ENCODE data around the gene IFITM1. TPM values are rescaled to one million over a fixed set of nuclear protein-coding genes. Genes with fewer than 3 reads are reported as not detected.
A peak's percentile ranks its signal among the peaks of the same experiment; 100 is the strongest.

Gene IFITM1
- total and polyA plus RNA-seq, 2 of the 13 experiments (the other 11 are each of a cell fraction or from before 2014, with no cell fraction given) = 0.38 to 11.1 TPM

DNA sequence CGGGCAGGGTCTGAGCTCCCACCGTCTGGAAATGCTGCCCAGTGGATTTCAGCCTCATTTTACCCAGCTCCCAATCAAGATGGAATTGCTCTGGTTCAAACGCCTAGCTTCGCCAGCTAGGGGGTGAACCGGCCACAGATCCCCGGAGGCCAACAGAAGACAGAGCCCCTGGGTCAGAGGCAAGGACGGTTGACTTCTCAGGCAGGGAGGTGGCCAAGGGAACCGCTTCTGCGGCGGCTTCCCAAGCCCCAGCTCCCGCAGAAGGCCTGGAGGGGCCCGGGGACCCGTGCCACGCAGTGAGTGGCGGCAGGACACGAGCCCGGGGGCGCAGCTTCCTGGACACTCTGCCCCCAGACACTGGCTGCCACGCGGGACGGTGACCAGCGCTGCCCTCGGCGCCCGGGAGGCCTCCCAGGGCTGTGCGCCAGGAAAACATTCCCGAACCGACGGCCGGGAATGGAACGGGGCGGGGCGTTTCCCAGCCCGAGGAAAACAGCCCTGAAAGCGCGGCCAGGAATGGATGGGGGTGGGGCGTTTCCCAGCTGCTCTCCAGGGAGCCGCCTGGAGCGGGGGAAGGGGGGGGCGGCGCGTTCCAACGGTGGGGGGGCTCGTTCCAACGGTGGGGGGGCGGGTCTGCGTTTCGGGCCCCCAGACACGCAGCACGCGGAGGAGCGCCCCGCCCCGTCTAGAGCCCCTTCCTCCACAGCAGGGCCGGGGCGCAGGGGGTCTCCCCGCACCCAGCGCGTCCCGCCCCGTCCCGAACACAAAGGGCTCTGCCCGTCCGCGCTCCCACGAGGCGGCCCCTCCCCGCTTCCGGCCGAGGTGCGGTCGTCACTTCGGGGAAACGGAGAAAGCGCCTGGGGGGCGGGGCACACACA is 42.0 kb downstream of the IFITM1 start (continued):
- TF ChIP-seq ATF7-NPFF (CRISPR knock-in tag; IDR thresholded peaks at IDR 0.05; ENCODE audit: low read depth) = peak; percentile 56; the same call in 1 of the 2 replicates
- TF ChIP-seq LCORL (IDR thresholded peaks at IDR 0.05) = no peak
- TF ChIP-seq LCORL (CRISPR knock-in tag; IDR thresholded peaks at IDR 0.05) = peak; percentile 86
- TF ChIP-seq ZNF670 (CRISPR knock-in tag; IDR thresholded peaks at IDR 0.05; ENCODE audit: borderline replicate concordance) = peak; percentile 84
- no peak for TF ChIP-seq MAFF (IDR thresholded peaks at IDR 0.05; ENCODE audit: low read depth, low read length)
- TF ChIP-seq NCOA2 (CRISPR knock-in tag; IDR thresholded peaks at IDR 0.05) = peak; percentile 53; the same call in 1 of the 2 replicates
- TF ChIP-seq SAP130 (CRISPR knock-in tag; IDR thresholded peaks at IDR 0.05; ENCODE audit: low read depth) = peak; percentile 73
- TF ChIP-seq SP2 (CRISPR knock-in tag; IDR thresholded peaks at IDR 0.05) = no peak
- peak; percentile 29 for TF ChIP-seq TBX2 (CRISPR knock-in tag; IDR thresholded peaks at IDR 0.05; ENCODE audit: borderline replicate concordance)
- TF ChIP-seq ZNF282 (IDR thresholded peaks at IDR 0.05; ENCODE audit: partially characterized antibody) = no peak
- TF ChIP-seq THAP7 (CRISPR knock-in tag; IDR thresholded peaks at IDR 0.05) = 0 out of 2 replicates have a peak, but pooled peaks have one; percentile 3
- TF ChIP-seq ZNF891 (CRISPR knock-in tag; IDR thresholded peaks at IDR 0.05) = peak; percentile 73; the same call in 1 of the 2 replicates
- TF ChIP-seq MTA1 (CRISPR knock-in tag; IDR thresholded peaks at IDR 0.05; ENCODE audit: borderline replicate concordance) = peak; percentile 68; the same call in 1 of the 2 replicates
- peak; percentile 60 for TF ChIP-seq IKZF4 (CRISPR knock-in tag; IDR thresholded peaks at IDR 0.05; ENCODE audit: borderline replicate concordance, low read depth, not compliant biosample characterization)
- TF ChIP-seq RBAK (CRISPR knock-in tag; IDR thresholded peaks at IDR 0.05) = no peak
- no peak for TF ChIP-seq ZNF644 (CRISPR knock-in tag; IDR thresholded peaks at IDR 0.05; ENCODE audit: low read depth)
- peak; percentile 68 for TF ChIP-seq ARNTL (CRISPR knock-in tag; IDR thresholded peaks at IDR 0.05)
- no peak for TF ChIP-seq ZNF597 (CRISPR knock-in tag; IDR thresholded peaks at IDR 0.05)
- TF ChIP-seq MED13 (CRISPR knock-in tag; IDR thresholded peaks at IDR 0.05) = peak; percentile 70; the same call in 1 of the 2 replicates
- TF ChIP-seq, protein P1, sequence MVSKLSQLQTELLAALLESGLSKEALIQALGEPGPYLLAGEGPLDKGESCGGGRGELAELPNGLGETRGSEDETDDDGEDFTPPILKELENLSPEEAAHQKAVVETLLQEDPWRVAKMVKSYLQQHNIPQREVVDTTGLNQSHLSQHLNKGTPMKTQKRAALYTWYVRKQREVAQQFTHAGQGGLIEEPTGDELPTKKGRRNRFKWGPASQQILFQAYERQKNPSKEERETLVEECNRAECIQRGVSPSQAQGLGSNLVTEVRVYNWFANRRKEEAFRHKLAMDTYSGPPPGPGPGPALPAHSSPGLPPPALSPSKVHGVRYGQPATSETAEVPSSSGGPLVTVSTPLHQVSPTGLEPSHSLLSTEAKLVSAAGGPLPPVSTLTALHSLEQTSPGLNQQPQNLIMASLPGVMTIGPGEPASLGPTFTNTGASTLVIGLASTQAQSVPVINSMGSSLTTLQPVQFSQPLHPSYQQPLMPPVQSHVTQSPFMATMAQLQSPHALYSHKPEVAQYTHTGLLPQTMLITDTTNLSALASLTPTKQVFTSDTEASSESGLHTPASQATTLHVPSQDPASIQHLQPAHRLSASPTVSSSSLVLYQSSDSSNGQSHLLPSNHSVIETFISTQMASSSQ (IDR thresholded peaks at IDR 0.05; ENCODE audit: low read depth) = no peak
- TF ChIP-seq, protein P1 (CRISPR knock-in tag; IDR thresholded peaks at IDR 0.05; ENCODE audit: borderline replicate concordance) = peak; percentile 72; the same call in 1 of the 2 replicates
- no peak for TF ChIP-seq MTF2 (CRISPR knock-in tag; IDR thresholded peaks at IDR 0.05; ENCODE audit: borderline replicate concordance)
- TF ChIP-seq ZMAT5 (CRISPR knock-in tag; IDR thresholded peaks at IDR 0.05; ENCODE audit: borderline replicate concordance, low read depth) = no peak
